Ishikawa (cell line): ENCODE results near the gene TNK2.

Experiments used
- CREB1 ChIP-seq: IDR thresholded peaks from 2 replicates; pipeline ENCODE4 v1.6.1; 2012; ENCODE audit warnings: low read depth
- FOXM1 ChIP-seq: IDR thresholded peaks from 2 replicates; pipeline ENCODE4 v1.6.1; 2012; ENCODE audit warnings: low read depth, borderline replicate concordance
- TAF1 ChIP-seq: IDR thresholded peaks from 2 replicates; pipeline ENCODE4 v1.6.1; 2012; ENCODE audit warnings: low read depth, mild to moderate bottlenecking
- TCF12 ChIP-seq: IDR thresholded peaks from 2 replicates; pipeline ENCODE4 v1.6.1; 2012; ENCODE audit warnings: low read depth

DNA sequence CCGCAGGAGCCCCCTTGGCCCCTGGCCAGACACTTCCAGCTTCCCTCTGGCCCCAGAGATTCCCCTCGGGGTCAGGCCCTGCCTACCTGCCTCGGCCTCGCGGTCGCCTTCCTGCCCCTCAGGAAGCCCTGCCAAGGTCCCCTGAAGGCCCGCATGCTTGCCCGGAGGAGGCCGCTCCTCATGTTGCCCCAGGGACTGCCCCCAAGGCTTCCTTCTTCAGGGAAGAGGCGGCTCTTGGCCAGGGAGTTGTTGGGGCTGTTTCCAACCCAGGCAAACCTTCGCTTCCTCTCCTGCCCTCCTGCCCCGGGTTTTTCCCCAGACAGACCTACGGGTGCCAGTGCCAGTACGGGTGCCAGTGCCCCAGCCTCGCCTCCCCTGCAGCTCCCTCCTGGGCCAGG lies 83.2 kb downstream of the TNK2 start:
- no peak for TF ChIP-seq TAF1
- no peak for TF ChIP-seq CREB1
- TF ChIP-seq FOXM1 = no peak
- TF ChIP-seq TCF12 = no peak
